ENCODE results near the gene KIR3DL2. TPM values are rescaled to one million over a fixed set of nuclear protein-coding genes. Genes with fewer than 3 reads are reported as not detected.

KIR3DL2 gene
- total and polyA plus RNA-seq, 2 experiments from 2014 or later = not detected

DNA sequence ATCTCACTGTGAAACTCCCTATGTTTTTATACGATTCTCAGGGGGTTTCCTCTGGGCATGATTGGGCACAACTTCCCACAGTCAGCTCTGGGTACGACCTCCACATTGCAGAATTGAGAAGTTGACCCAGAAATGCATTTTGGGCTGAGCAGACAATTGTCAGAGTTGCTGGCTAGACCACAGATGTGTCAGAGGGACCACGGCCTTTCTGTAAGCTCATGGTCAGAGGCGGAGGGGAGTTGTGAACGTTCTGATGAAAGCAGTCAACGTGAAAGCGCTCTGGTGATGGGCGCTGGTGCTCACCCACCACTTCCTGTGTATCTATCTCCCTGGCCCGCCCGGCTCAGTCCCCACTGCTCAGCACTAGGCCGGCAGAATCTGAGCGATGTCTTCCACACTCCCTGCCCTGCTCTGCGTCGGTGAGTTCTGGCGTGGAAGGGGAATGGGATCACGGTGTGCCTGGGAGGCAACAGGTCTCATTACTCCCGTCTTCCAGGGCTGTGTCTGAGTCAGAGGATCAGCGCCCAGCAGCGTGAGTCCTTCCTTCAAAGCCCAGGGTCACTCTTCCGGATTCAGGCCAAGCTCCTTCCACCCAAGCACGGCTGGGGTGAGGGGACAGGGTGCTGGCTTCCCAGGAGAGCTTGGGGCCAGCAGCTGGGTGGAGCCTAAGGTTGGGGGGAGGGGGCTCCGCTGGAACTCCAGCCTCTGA, 55.7 kb downstream of the KIR3DL2 start, which contains the start of gene NCR1:
NCR1 (plus strand) TSS at position 346 of the 709 bp plus-strand sequence; CDS start at position 386, 40 bp downstream.
- peaks cover 15% of the 10 kb centered on the region; the same call in 2 of the 3 replicates for H3K4me1 Mint-ChIP-seq
- Histone ChIP-seq H2AFZ (peak within 1 kb of the TSS; percentile 94), H3K9me2 (ENCODE audit: insufficient read depth) (no peaks in the 10 kb centered on the region), H3K4me3 (no peak within 1 kb of the TSS), H3K4me1 (ENCODE audit: insufficient read depth) (peaks cover 18% of the 10 kb centered on the region; the same call in 1 of the 2 replicates), H4K20me1 (replicated peaks; ENCODE audit: insufficient read depth) (no peaks in the 10 kb centered on the region), H3F3A (replicated peaks; ENCODE audit: low read depth) (peaks cover 5% of the 10 kb centered on the region; the same call in 1 of the 2 replicates), H3K4me2 (peak within 1 kb of the TSS; percentile 64), H3K27me3 (ENCODE audit: insufficient read depth) (no peaks in the 10 kb centered on the region), H3K36me3 (ENCODE audit: insufficient read depth) (no peaks in the 10 kb centered on the region), H3K79me2 (replicated peaks; ENCODE audit: insufficient read depth) (no peaks in the 10 kb centered on the region), H3K27ac (ENCODE audit: low read depth) (0 out of 2 replicates have a peak within 1 kb of the TSS, but pooled peaks have one; percentile 59)
- peaks cover 21% of the 10 kb centered on the region for H3K9me3 Mint-ChIP-seq
- peaks cover 2% of the 10 kb centered on the region; the same call in 2 of the 3 replicates for H3K36me3 Mint-ChIP-seq (ENCODE audit: low read depth)
- no peak for TF ChIP-seq NANOG (IDR thresholded peaks at IDR 0.05; ENCODE audit: borderline replicate concordance)
- no peak for TF ChIP-seq EZH2phosphoT487 (IDR thresholded peaks at IDR 0.05; ENCODE audit: unreplicated experiment)
- TF ChIP-seq STAT1 (IDR thresholded peaks at IDR 0.05; ENCODE audit: unreplicated experiment) = no peak
- TF ChIP-seq POLR2AphosphoS5 (IDR thresholded peaks at IDR 0.05; ENCODE audit: low read depth) = no peak
- TF ChIP-seq, protein P1, sequence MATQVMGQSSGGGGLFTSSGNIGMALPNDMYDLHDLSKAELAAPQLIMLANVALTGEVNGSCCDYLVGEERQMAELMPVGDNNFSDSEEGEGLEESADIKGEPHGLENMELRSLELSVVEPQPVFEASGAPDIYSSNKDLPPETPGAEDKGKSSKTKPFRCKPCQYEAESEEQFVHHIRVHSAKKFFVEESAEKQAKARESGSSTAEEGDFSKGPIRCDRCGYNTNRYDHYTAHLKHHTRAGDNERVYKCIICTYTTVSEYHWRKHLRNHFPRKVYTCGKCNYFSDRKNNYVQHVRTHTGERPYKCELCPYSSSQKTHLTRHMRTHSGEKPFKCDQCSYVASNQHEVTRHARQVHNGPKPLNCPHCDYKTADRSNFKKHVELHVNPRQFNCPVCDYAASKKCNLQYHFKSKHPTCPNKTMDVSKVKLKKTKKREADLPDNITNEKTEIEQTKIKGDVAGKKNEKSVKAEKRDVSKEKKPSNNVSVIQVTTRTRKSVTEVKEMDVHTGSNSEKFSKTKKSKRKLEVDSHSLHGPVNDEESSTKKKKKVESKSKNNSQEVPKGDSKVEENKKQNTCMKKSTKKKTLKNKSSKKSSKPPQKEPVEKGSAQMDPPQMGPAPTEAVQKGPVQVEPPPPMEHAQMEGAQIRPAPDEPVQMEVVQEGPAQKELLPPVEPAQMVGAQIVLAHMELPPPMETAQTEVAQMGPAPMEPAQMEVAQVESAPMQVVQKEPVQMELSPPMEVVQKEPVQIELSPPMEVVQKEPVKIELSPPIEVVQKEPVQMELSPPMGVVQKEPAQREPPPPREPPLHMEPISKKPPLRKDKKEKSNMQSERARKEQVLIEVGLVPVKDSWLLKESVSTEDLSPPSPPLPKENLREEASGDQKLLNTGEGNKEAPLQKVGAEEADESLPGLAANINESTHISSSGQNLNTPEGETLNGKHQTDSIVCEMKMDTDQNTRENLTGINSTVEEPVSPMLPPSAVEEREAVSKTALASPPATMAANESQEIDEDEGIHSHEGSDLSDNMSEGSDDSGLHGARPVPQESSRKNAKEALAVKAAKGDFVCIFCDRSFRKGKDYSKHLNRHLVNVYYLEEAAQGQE (IDR thresholded peaks at IDR 0.05; ENCODE audit: unreplicated experiment) = no peak
- no peak for TF ChIP-seq ZNF331 (CRISPR knock-in tag; IDR thresholded peaks at IDR 0.05; ENCODE audit: low read depth)
- TF ChIP-seq, protein P2, sequence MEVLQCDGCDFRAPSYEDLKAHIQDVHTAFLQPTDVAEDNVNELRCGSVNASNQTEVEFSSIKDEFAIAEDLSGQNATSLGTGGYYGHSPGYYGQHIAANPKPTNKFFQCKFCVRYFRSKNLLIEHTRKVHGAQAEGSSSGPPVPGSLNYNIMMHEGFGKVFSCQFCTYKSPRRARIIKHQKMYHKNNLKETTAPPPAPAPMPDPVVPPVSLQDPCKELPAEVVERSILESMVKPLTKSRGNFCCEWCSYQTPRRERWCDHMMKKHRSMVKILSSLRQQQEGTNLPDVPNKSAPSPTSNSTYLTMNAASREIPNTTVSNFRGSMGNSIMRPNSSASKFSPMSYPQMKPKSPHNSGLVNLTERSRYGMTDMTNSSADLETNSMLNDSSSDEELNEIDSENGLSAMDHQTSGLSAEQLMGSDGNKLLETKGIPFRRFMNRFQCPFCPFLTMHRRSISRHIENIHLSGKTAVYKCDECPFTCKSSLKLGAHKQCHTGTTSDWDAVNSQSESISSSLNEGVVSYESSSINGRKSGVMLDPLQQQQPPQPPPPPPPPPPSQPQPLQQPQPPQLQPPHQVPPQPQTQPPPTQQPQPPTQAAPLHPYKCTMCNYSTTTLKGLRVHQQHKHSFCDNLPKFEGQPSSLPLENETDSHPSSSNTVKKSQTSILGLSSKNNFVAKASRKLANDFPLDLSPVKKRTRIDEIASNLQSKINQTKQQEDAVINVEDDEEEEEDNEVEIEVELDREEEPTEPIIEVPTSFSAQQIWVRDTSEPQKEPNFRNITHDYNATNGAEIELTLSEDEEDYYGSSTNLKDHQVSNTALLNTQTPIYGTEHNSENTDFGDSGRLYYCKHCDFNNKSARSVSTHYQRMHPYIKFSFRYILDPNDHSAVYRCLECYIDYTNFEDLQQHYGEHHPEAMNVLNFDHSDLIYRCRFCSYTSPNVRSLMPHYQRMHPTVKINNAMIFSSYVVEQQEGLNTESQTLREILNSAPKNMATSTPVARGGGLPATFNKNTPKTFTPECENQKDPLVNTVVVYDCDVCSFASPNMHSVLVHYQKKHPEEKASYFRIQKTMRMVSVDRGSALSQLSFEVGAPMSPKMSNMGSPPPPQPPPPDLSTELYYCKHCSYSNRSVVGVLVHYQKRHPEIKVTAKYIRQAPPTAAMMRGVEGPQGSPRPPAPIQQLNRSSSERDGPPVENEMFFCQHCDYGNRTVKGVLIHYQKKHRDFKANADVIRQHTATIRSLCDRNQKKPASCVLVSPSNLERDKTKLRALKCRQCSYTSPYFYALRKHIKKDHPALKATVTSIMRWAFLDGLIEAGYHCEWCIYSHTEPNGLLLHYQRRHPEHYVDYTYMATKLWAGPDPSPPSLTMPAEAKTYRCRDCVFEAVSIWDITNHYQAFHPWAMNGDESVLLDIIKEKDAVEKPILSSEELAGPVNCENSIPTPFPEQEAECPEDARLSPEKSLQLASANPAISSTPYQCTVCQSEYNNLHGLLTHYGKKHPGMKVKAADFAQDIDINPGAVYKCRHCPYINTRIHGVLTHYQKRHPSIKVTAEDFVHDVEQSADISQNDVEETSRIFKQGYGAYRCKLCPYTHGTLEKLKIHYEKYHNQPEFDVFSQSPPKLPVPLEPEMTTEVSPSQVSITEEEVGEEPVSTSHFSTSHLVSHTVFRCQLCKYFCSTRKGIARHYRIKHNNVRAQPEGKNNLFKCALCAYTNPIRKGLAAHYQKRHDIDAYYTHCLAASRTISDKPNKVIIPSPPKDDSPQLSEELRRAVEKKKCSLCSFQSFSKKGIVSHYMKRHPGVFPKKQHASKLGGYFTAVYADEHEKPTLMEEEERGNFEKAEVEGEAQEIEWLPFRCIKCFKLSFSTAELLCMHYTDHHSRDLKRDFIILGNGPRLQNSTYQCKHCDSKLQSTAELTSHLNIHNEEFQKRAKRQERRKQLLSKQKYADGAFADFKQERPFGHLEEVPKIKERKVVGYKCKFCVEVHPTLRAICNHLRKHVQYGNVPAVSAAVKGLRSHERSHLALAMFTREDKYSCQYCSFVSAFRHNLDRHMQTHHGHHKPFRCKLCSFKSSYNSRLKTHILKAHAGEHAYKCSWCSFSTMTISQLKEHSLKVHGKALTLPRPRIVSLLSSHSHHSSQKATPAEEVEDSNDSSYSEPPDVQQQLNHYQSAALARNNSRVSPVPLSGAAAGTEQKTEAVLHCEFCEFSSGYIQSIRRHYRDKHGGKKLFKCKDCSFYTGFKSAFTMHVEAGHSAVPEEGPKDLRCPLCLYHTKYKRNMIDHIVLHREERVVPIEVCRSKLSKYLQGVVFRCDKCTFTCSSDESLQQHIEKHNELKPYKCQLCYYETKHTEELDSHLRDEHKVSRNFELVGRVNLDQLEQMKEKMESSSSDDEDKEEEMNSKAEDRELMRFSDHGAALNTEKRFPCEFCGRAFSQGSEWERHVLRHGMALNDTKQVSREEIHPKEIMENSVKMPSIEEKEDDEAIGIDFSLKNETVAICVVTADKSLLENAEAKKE (CRISPR knock-in tag; IDR thresholded peaks at IDR 0.05) = no peak
- TF ChIP-seq EZH2 (IDR thresholded peaks at IDR 0.05; ENCODE audit: low read depth, unreplicated experiment) = no peak
- no peak for TF ChIP-seq CREB1 (CRISPR knock-in tag; IDR thresholded peaks at IDR 0.05; ENCODE audit: low read depth)
- TF ChIP-seq, protein P3, sequence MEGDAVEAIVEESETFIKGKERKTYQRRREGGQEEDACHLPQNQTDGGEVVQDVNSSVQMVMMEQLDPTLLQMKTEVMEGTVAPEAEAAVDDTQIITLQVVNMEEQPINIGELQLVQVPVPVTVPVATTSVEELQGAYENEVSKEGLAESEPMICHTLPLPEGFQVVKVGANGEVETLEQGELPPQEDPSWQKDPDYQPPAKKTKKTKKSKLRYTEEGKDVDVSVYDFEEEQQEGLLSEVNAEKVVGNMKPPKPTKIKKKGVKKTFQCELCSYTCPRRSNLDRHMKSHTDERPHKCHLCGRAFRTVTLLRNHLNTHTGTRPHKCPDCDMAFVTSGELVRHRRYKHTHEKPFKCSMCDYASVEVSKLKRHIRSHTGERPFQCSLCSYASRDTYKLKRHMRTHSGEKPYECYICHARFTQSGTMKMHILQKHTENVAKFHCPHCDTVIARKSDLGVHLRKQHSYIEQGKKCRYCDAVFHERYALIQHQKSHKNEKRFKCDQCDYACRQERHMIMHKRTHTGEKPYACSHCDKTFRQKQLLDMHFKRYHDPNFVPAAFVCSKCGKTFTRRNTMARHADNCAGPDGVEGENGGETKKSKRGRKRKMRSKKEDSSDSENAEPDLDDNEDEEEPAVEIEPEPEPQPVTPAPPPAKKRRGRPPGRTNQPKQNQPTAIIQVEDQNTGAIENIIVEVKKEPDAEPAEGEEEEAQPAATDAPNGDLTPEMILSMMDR (conservative IDR thresholded peaks at IDR 0.05; ENCODE audit: low read depth in 2 of 2) = no peak
- no peak for TF ChIP-seq JUNB (IDR thresholded peaks at IDR 0.05; ENCODE audit: unreplicated experiment)
- H3K27ac Mint-ChIP-seq = no peak within 1 kb of the TSS
- H3K27me3 Mint-ChIP-seq (ENCODE audit: insufficient read depth, low read depth, poor library complexity) = peaks cover 6% of the 10 kb centered on the region
- peak; percentile 76 for ATAC-seq
- no peak within 1 kb of the TSS for H3K4me3 Mint-ChIP-seq
- peak; percentile 27 for DNase-seq (ENCODE audit: low spot score)
